ENCODE results near the gene CDK9.
A peak's percentile ranks its signal among the peaks of the same experiment; 100 is the strongest.

Gene CDK9

GRCh38 chr9:127809540-127810377 is 23.9 kb downstream of the CDK9 start:
- peak overlapping the region; percentile 36 for H3K4me3 ChIP-seq (ENCODE audit: low read depth, low read length)
- DNase-seq (ENCODE audit: low read depth) = peak; percentile 61
- no peak for TF ChIP-seq CTCF (conservative IDR thresholded peaks at IDR 0.05; ENCODE audit: low read depth, low read length)

GRCh38 chr9:127810378-127811187 is 24.7 kb downstream of the CDK9 start:
- TF ChIP-seq CTCF (conservative IDR thresholded peaks at IDR 0.05; ENCODE audit: low read depth, low read length) = no peak
- H3K4me3 ChIP-seq (ENCODE audit: low read depth, low read length) = no peak overlapping the region
- no peak for DNase-seq (ENCODE audit: low read depth)

- TF ChIP-seq CTCF (conservative IDR thresholded peaks at IDR 0.05; ENCODE audit: low read depth, low read length) = no peak
- DNase-seq (ENCODE audit: low read depth) = no peak
- H3K4me3 ChIP-seq (ENCODE audit: low read depth, low read length) = no peak overlapping the region
These were observed 26.2 kb downstream of the CDK9 start for GRCh38 chr9:127812011-127812410.

GRCh38 chr9:127812936-127813675 is 27.3 kb downstream of the CDK9 start:
- H3K4me3 ChIP-seq (ENCODE audit: low read depth, low read length) = no peak overlapping the region
- TF ChIP-seq CTCF (conservative IDR thresholded peaks at IDR 0.05; ENCODE audit: low read depth, low read length) = no peak
- DNase-seq (ENCODE audit: low read depth) = no peak

GRCh38 chr9:127813686-127814226 is 27.9 kb downstream of the CDK9 start:
- no peak for DNase-seq (ENCODE audit: low read depth)
- no peak overlapping the region for H3K4me3 ChIP-seq (ENCODE audit: low read depth, low read length)
- no peak for TF ChIP-seq CTCF (conservative IDR thresholded peaks at IDR 0.05; ENCODE audit: low read depth, low read length)

- H3K4me3 ChIP-seq (ENCODE audit: low read depth, low read length) = no peak overlapping the region
- no peak for TF ChIP-seq CTCF (conservative IDR thresholded peaks at IDR 0.05; ENCODE audit: low read depth, low read length)
- DNase-seq (ENCODE audit: low read depth) = no peak
These were observed 29.0 kb downstream of the CDK9 start for GRCh38 chr9:127814619-127815511.
